ENCODE data around the gene KIAA0232.
"Not testable (repeated sequence)": the region's sequence is repeated elsewhere in the genome, so short reads cannot be mapped to it uniquely, and the experiment has no call there.

KIAA0232 gene

DNA sequence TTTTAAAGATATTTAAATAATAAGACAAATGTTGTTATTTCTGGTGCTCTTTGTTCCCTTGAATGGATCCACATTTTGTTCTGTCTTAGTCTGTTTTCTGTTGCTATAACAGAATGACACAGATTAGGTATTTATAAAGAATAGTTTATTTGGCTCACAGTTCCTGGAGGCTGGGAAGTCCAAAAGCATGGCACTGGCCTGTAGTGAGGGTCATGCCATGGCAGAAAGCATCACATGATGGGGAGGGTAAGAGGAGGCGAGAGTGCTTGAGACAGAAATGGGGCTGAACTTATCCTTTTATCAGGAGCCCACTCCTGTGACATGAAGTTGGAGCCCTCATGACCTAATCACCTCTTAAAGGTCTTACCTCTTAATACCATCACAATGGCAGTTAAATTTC, 38.2 kb downstream of the KIAA0232 start:
- no peak overlapping the region for H3K27ac ChIP-seq (ENCODE audit: low read length)
- H3K27me3 ChIP-seq (ENCODE audit: control insufficient read depth, insufficient read depth, low read length): no peaks in the 10 kb centered on the region
- peaks cover 12% of the 10 kb centered on the region for H3K36me3 ChIP-seq (ENCODE audit: control insufficient read depth, low read depth, low read length)
- H3K4me3 ChIP-seq (ENCODE audit: low read length): no peak overlapping the region
- peaks cover 15% of the 10 kb centered on the region for H3K9me3 ChIP-seq (ENCODE audit: control insufficient read depth, low read depth, low read length)
- no peaks in the 10 kb centered on the region for H3K4me1 ChIP-seq (ENCODE audit: control insufficient read depth, low read depth, low read length)
- H3K9ac ChIP-seq (ENCODE audit: low read length): no peak overlapping the region

DNA sequence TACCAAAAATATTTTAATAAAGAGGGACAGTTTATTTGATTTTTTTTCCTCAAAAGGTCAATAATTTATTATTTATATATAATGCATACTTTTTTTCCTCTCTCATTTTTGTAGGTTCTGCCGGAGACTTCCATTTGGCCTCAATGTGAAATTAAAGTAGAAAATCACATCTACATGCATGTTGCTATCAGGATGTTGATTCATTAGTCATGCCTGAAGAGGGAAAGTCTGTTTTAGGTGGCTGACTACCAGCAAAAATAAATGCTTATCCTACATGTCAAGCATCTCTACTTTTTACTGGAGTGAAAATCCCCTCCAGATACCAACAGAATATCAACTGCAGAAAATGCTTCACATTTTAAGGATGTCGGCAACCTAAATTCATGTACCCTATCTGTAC, 41.5 kb downstream of the KIAA0232 start:
- peaks cover 7% of the 10 kb centered on the region for H3K9me3 ChIP-seq (ENCODE audit: control insufficient read depth, low read depth, low read length)
- H3K27ac ChIP-seq (ENCODE audit: low read length): no peak overlapping the region
- no peak overlapping the region for H3K4me3 ChIP-seq (ENCODE audit: low read length)
- H3K27me3 ChIP-seq (ENCODE audit: control insufficient read depth, insufficient read depth, low read length): no peaks in the 10 kb centered on the region
- peaks cover 28% of the 10 kb centered on the region for H3K36me3 ChIP-seq (ENCODE audit: control insufficient read depth, low read depth, low read length)
- H3K9ac ChIP-seq (ENCODE audit: low read length): no peak overlapping the region
- no peaks in the 10 kb centered on the region for H3K4me1 ChIP-seq (ENCODE audit: control insufficient read depth, low read depth, low read length)

DNA sequence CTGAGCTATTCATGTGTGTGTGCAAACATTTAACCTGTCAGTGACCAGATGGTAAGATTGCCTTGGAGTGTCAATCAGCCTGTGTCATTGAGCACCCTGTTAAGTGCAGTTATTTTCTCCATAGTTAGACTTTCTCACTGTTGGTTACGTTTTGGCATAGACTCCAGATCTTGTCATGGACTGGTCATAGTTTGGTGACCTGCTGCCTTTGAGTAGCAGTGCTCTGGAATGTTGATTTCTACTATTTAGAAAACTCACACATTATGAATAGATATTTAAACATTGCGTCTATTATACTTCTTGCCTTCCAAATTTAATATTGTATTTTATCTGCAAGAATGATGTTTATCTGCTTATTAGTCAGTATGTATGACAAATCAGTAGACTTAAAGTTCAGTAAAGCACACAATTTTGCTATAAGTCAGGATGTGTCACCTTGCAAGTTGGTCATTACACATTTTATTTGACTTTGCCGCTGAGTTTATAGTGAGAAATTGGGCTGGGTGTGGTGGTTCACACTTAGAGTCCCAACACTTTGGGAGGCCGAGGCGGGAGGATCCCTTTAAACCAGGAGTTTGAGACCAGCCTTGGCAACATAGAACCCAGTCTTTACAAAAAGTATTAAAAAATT, 42.4 kb downstream of the KIAA0232 start:
- H3K9me3 ChIP-seq (ENCODE audit: control insufficient read depth, low read depth, low read length): no peaks in the 10 kb centered on the region
- no peak overlapping the region for H3K9ac ChIP-seq (ENCODE audit: low read length)
- H3K27me3 ChIP-seq (ENCODE audit: control insufficient read depth, insufficient read depth, low read length): no peaks in the 10 kb centered on the region
- peaks cover 37% of the 10 kb centered on the region for H3K36me3 ChIP-seq (ENCODE audit: control insufficient read depth, low read depth, low read length)
- no peaks in the 10 kb centered on the region for H3K4me1 ChIP-seq (ENCODE audit: control insufficient read depth, low read depth, low read length)
- H3K27ac ChIP-seq (ENCODE audit: low read length): no peak overlapping the region
- H3K4me3 ChIP-seq (ENCODE audit: low read length): no peak overlapping the region

DNA sequence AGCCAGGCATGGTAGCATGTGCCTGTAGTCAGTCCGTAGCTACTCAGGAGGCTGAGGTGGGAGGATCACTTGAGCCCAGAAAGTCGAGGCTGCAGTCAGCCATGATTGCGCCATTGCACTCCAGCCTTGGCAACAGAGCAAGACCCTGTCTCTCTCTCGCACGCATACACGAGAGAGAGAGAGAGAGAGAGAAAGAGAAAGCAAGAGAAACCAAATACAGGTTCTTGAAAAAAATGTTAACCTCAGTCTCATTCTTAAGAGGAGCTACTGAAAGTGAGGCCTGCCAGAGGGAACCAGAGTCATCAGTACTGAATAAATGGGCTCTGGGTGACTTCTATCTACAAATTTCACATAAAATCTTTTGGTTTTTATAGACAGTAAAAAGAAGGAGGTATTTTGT, 42.9 kb downstream of the KIAA0232 start:
- peaks cover 37% of the 10 kb centered on the region for H3K36me3 ChIP-seq (ENCODE audit: control insufficient read depth, low read depth, low read length)

DNA sequence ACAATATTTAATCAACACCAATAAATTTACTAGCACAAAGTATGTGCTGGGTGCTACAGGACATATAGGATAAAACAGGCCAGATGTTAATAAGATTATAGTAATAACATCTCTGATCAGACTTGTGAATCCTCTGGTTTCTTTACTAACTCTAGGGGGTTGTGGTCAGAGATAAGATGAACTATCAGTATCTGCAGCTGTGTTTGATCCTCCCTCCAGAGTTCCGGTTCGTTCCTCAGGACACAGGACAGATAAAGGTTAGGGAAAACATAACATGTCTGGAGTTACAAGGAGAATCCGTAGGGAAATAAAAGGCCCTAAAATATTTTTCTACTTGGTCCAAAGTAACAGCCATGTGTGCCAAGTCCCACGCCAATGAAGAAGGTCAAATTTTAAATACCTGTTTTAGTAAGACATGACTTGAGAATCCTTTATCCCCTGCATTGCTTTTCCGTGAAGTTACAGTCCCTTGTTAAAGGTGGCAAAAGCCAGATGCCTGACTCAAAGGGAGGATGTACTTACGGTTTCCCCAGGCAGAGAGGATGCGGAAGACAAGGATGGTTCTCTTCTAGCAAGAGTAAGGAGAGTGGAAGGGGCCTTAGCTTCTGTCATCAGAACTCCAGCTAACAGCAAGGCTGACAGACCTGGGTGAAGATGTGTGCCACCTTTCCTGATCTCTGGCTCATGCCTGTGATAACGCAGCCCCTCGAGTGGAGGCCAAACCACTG, 44.4 kb downstream of the KIAA0232 start:
- Histone ChIP-seq H3K36me3 (ENCODE audit: control insufficient read depth, low read depth, low read length) (peaks cover 41% of the 10 kb centered on the region), H3K9ac (ENCODE audit: low read length) (no peak overlapping the region), H3K27ac (ENCODE audit: low read length) (no peak overlapping the region), H3K4me3 (ENCODE audit: low read length) (no peak overlapping the region), H3K4me1 (ENCODE audit: control insufficient read depth, low read depth, low read length) (no peaks in the 10 kb centered on the region), H3K9me3 (ENCODE audit: control insufficient read depth, low read depth, low read length) (no peaks in the 10 kb centered on the region), H3K27me3 (ENCODE audit: control insufficient read depth, insufficient read depth, low read length) (no peaks in the 10 kb centered on the region)

More for the DNA sequence above, 42.9 kb downstream of the KIAA0232 start:
- Histone ChIP-seq H3K4me3 (ENCODE audit: low read length) (no peak overlapping the region), H3K27ac (ENCODE audit: low read length) (no peak overlapping the region), H3K9ac (ENCODE audit: low read length) (no peak overlapping the region), H3K4me1 (ENCODE audit: control insufficient read depth, low read depth, low read length) (no peaks in the 10 kb centered on the region), H3K9me3 (ENCODE audit: control insufficient read depth, low read depth, low read length) (no peaks in the 10 kb centered on the region), H3K27me3 (ENCODE audit: control insufficient read depth, insufficient read depth, low read length) (no peaks in the 10 kb centered on the region)

DNA sequence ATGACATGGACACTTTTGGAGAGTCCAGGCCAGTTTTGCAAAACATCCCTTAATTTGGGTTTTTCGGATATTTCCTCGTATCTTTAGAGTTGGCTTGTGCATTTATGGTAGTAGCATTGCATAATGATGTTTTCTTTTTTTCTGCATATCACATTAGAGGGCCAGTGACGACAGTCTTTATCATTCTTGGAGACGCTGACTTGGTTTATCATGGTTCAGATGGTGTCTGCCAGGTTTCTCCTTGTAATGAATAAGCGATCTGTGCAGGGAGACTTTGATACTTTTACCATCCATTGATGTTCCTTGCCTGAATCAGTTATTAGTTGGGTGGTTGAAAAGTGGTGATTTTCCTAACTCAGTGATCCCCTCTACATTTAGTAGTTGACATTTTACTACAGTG, 46.6 kb downstream of the KIAA0232 start:
- no peaks in the 10 kb centered on the region for H3K4me1 ChIP-seq (ENCODE audit: control insufficient read depth, low read depth, low read length)
- no peaks in the 10 kb centered on the region for H3K9me3 ChIP-seq (ENCODE audit: control insufficient read depth, low read depth, low read length)
- H3K27ac ChIP-seq (ENCODE audit: low read length): no peak overlapping the region
- no peak overlapping the region for H3K4me3 ChIP-seq (ENCODE audit: low read length)
- no peak overlapping the region for H3K9ac ChIP-seq (ENCODE audit: low read length)
- H3K36me3 ChIP-seq (ENCODE audit: control insufficient read depth, low read depth, low read length): peaks cover 45% of the 10 kb centered on the region
- H3K27me3 ChIP-seq (ENCODE audit: control insufficient read depth, insufficient read depth, low read length): no peaks in the 10 kb centered on the region

DNA sequence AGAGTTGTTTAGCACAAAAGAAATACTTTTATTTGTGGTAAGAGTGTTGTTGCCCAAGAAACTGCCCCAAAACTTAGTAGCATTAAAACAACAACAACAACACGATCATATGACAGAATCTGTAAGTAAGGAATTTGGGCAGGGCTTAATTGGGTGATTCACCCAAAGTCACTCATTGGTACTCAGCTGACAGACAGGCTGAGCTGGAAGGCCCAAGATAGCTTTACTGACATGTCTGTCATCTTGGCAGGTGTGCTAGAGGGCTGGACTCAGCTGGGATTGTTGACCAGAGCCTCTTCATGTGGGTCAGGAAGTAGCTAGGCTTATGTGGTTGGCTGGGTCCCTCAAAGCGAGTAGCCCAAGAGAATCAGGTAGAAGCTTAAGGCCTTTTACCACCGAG, 52.3 kb downstream of the KIAA0232 start:
- no peak overlapping the region for H3K4me3 ChIP-seq (ENCODE audit: low read length)
- no peaks in the 10 kb centered on the region for H3K9me3 ChIP-seq (ENCODE audit: control insufficient read depth, low read depth, low read length)
- no peaks in the 10 kb centered on the region for H3K4me1 ChIP-seq (ENCODE audit: control insufficient read depth, low read depth, low read length)
- H3K27ac ChIP-seq (ENCODE audit: low read length): no peak overlapping the region
- peaks cover 10% of the 10 kb centered on the region for H3K36me3 ChIP-seq (ENCODE audit: control insufficient read depth, low read depth, low read length)
- no peak overlapping the region for H3K9ac ChIP-seq (ENCODE audit: low read length)
- H3K27me3 ChIP-seq (ENCODE audit: control insufficient read depth, insufficient read depth, low read length): no peaks in the 10 kb centered on the region

DNA sequence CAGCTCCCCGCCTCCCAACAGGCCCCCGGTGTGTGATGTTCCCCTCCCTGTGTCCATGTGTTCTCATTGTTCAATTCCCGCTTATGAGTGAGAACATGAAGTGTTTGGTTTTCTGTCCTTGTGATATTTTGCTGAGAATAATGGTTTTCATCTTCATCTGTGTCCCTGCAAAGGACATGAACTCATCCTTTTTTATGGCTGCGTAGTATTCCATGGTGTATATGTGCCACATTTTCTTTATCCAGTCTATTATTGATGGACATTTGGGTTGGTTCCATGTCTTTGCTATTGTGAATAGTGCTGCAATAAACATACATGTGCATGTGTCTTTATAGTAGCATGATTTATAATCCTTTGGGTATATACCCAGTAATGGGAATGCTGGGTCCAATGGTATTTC, 53.1 kb downstream of the KIAA0232 start:
- H3K27me3 ChIP-seq (ENCODE audit: control insufficient read depth, insufficient read depth, low read length); H3K27ac ChIP-seq (ENCODE audit: low read length); H3K4me3 ChIP-seq (ENCODE audit: low read length); H3K4me1 ChIP-seq (ENCODE audit: control insufficient read depth, low read depth, low read length); H3K9ac ChIP-seq (ENCODE audit: low read length); H3K9me3 ChIP-seq (ENCODE audit: control insufficient read depth, low read depth, low read length); H3K36me3 ChIP-seq (ENCODE audit: control insufficient read depth, low read depth, low read length): not testable (repeated sequence)

DNA sequence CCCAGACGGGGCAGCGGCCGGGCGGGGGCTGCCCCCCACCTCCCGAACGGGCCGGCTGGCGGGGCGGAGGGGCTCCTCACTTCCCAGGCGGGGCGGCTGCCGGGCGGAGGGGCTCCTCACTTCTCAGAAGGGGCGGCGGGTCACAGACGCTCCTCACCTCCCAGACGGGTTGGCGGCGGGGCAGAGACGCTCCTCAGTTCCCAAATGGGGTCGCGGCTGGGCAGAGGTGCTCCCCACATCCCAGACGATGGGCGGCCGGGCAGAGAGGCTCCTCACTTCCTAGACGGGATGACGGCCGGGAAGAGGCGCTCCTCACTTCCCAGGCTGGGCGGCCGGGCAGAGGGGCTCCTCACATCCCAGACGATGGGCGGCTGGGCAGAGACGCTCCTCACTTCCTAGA, 54.6 kb downstream of the KIAA0232 start:
- not testable (repeated sequence) for H3K4me3 ChIP-seq (ENCODE audit: low read length); H3K27ac ChIP-seq (ENCODE audit: low read length); H3K9me3 ChIP-seq (ENCODE audit: control insufficient read depth, low read depth, low read length); H3K9ac ChIP-seq (ENCODE audit: low read length); H3K36me3 ChIP-seq (ENCODE audit: control insufficient read depth, low read depth, low read length); H3K27me3 ChIP-seq (ENCODE audit: control insufficient read depth, insufficient read depth, low read length); H3K4me1 ChIP-seq (ENCODE audit: control insufficient read depth, low read depth, low read length)

DNA sequence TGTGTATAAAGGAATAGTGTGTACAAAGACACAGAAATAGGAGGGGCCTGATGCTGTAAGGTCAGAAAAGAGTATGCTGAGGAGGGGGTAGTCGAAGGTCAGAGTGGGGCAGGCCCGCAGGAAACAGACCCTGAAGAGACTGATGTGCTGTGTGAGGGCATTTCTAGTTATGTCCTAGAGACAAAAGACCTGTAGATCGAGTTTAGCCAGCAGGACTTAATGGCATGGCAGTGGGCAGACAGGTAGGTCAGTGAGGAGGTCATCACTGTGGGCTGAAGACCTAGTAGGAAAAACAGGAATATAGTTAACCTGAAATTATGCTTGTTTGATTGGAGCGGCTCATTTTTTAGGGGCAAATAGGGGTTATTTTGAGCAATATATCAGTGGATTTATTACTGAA, 57.1 kb downstream of the KIAA0232 start:
- no peaks in the 10 kb centered on the region for H3K4me1 ChIP-seq (ENCODE audit: control insufficient read depth, low read depth, low read length)
- no peaks in the 10 kb centered on the region for H3K9me3 ChIP-seq (ENCODE audit: control insufficient read depth, low read depth, low read length)
- no peak overlapping the region for H3K27ac ChIP-seq (ENCODE audit: low read length)
- H3K36me3 ChIP-seq (ENCODE audit: control insufficient read depth, low read depth, low read length): no peaks in the 10 kb centered on the region
- H3K4me3 ChIP-seq (ENCODE audit: low read length): no peak overlapping the region
- no peaks in the 10 kb centered on the region for H3K27me3 ChIP-seq (ENCODE audit: control insufficient read depth, insufficient read depth, low read length)
- no peak overlapping the region for H3K9ac ChIP-seq (ENCODE audit: low read length)

DNA sequence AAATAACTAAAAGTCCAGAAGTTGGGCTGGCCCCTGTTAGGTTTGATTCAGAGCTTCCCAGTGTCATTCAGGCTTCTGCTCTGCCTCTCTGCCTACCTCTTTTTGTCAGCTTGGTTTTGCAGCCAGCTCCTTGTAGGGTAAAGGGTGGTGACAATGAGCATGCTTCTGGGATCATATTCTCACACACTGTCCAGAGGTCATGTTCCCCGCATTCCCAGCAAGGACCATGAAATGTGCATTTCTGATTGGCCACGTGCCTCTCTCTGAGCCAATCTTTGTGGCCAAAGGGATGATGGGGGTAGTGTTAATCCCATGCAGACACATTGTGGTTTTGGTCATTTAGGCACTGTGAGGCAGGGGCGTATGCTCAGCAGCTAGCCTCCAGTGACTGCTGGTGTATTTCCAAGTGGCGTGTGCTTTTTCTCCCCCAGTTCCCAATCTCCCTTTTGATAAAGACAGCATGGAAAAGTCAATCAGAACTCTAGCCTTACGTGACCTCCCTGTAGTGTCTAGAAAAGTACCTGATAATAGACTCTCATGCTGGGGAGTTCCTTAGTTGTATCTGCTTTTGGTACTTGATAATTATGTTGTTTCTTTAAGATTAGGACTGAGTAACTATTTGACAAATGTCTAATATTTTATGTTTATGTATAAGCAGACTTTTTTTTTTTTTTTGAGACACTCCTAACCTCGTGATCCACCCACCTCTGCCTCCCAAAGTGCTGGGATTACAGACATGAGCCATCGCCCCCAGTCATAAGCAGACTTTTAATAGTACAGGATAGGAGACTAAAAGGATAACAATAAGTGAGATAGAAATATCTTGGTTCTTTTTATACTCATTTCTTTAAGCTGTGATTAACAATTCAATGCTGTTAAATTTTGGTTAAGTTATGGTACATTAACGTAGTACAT, 57.8 kb downstream of the KIAA0232 start:
- no peaks in the 10 kb centered on the region for H3K27me3 ChIP-seq (ENCODE audit: control insufficient read depth, insufficient read depth, low read length)
- H3K4me1 ChIP-seq (ENCODE audit: control insufficient read depth, low read depth, low read length): peaks cover 4% of the 10 kb centered on the region
- no peak overlapping the region for H3K4me3 ChIP-seq (ENCODE audit: low read length)
- no peaks in the 10 kb centered on the region for H3K9me3 ChIP-seq (ENCODE audit: control insufficient read depth, low read depth, low read length)
- H3K9ac ChIP-seq (ENCODE audit: low read length): no peak overlapping the region
- no peaks in the 10 kb centered on the region for H3K36me3 ChIP-seq (ENCODE audit: control insufficient read depth, low read depth, low read length)
- H3K27ac ChIP-seq (ENCODE audit: low read length): no peak overlapping the region
